WI38 (cell line): ENCODE data around the gene NEO1.

ENCODE experiments used
- H3K4me3 ChIP-seq: 2 replicates; pipeline ENCODE4 v1.5.1; 2011; ENCODE audit warnings: low read depth, mild to moderate bottlenecking, control low read depth, low read length
- CTCF ChIP-seq: IDR thresholded peaks from 2 replicates; pipeline ENCODE4 v1.5.1; 2012; ENCODE audit warnings: low read depth, mild to moderate bottlenecking, control low read depth, low read length

Gene NEO1, protein sequence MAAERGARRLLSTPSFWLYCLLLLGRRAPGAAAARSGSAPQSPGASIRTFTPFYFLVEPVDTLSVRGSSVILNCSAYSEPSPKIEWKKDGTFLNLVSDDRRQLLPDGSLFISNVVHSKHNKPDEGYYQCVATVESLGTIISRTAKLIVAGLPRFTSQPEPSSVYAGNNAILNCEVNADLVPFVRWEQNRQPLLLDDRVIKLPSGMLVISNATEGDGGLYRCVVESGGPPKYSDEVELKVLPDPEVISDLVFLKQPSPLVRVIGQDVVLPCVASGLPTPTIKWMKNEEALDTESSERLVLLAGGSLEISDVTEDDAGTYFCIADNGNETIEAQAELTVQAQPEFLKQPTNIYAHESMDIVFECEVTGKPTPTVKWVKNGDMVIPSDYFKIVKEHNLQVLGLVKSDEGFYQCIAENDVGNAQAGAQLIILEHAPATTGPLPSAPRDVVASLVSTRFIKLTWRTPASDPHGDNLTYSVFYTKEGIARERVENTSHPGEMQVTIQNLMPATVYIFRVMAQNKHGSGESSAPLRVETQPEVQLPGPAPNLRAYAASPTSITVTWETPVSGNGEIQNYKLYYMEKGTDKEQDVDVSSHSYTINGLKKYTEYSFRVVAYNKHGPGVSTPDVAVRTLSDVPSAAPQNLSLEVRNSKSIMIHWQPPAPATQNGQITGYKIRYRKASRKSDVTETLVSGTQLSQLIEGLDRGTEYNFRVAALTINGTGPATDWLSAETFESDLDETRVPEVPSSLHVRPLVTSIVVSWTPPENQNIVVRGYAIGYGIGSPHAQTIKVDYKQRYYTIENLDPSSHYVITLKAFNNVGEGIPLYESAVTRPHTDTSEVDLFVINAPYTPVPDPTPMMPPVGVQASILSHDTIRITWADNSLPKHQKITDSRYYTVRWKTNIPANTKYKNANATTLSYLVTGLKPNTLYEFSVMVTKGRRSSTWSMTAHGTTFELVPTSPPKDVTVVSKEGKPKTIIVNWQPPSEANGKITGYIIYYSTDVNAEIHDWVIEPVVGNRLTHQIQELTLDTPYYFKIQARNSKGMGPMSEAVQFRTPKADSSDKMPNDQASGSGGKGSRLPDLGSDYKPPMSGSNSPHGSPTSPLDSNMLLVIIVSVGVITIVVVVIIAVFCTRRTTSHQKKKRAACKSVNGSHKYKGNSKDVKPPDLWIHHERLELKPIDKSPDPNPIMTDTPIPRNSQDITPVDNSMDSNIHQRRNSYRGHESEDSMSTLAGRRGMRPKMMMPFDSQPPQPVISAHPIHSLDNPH (N-terminal part only)

DNA sequence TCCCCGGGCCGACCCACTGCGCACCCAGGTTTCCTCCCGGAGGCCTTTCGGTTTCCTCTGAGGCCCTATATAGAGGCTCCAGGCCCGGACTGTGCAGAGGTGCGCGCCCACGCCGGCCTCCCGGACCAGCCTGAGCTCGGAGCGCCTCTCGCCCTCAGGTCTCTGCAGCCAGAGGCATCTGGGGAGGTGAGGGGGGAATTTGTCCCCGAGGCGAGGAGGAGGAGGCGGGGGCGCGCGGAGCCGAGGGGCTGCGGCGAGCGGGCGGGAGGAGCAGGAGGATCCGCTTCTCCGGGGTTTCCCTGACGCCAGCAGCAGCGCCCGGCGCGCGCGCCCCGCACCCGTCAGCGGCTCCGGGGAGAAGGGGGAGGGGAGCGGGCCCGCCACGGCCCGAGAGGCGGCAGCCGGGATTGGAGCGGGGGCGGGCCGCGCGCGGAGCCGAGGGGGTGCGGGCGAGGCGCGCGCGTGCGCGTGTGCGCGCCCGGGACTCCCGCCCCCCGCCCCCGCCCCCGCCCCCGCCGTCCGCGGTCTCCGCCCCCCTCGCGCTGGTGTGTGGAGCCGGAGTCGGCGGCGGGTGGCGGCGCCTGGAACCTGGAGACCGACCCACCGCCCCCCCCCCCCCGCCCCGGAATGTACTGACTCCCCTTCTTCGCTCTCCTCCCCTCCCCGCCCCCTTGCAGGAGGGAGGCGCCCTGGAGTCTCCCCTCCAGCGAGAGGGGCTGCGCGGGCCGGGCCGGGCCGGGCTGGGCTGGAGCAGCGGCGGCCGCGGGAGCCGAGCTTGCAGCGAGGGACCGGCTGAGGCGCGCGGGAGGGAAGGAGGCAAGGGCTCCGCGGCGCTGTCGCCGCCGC is at the start of gene NEO1:
TSS of gene NEO1 (plus strand) at position 657 of the 846 bp plus-strand sequence. CDS start 213 bp downstream, outside the sequence.
- TF ChIP-seq CTCF = no peak
- H3K4me3 ChIP-seq = peak within 1 kb of the TSS; percentile 74

- no peak for TF ChIP-seq CTCF
- no peak overlapping the region for H3K4me3 ChIP-seq
Measured at GRCh38 chr15:73004462-73004861, 47.8 kb upstream of the NEO1 start.

DNA sequence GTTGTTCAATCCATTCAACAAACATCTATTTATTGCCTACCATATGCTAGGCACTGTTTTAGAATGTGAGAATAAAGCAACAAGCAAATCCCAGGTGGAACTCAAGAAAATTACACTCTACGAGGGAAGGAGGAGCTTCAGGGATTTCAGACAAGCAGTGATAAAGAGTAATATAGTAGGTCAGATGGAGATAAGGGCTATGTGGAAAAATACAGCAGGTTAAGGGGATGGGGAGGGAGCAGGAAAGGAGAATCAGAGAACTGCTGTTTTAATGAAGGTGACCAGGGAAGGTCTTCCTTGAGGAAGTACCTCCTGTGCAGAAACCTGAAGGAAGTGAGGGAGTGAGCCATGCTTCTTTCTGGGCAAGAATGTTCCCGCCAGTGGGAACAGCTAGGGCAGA is 47.2 kb upstream of the NEO1 start:
- H3K4me3 ChIP-seq = no peak overlapping the region
- TF ChIP-seq CTCF = no peak

DNA sequence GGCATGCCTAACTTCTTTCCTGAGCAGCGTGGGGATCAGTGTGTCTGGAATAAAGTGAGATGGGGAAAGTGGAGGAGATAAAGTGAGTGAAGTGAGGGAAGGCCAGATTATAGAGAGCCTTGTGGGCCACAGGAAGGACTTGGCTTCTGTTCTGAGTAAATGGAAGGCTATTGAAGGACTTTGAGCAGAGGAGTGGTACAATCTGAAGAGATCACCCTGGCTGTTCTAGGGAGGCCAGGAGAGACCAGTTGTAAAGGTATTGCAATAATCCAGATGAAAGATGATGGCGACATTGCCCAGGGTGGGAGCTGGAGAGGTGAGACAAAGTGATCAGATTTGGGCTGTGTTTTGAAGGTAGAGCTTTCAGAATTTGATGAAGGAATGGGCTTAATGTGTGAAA is 46.8 kb upstream of the NEO1 start:
- H3K4me3 ChIP-seq = no peak overlapping the region
- no peak for TF ChIP-seq CTCF

DNA sequence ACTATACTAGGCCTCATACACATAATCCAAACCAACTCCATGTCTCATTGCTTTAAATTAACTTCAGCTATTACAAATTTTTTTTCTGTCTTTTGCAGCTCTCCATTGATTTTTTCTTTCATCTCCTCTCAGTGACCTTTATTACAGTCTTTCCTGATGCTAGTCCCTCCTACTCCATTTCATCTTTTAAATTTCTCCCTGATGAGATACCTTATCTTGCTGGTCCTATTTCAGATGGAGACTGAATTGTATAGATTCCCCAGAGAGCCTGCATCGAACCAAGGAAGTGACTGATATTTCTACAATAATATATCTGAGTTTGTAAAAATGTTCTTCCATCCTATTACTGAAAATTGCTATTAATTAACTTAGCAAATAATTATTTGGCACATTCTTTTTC is 45.7 kb upstream of the NEO1 start:
- H3K4me3 ChIP-seq = no peak overlapping the region

More for the DNA sequence above, 45.7 kb upstream of the NEO1 start:
- no peak for TF ChIP-seq CTCF
